Small intestine (tissue), 7 donors: ENCODE measurements around the gene BMI1. TPM values are rescaled to one million over a fixed set of nuclear protein-coding genes. Genes with fewer than 3 reads are reported as not detected.
A peak's percentile ranks its signal among the peaks of the same experiment; 100 is the strongest.

ENCODE experiments used
- DNase-seq, 2 donors: peaks; one replicate each; pipeline versions ENCODE4 v3.0.0 to v3.0.0-alpha.2; 2013
- FAIRE-seq: peaks from 2 replicates; lab custom pipeline; 2012; peaks lifted over from hg19 to GRCh38; lab: Jason Lieb, UNC
- H3K27ac ChIP-seq, 3 donors: one replicate each; pipeline ENCODE4 v1.5.1; 2013; ENCODE audit warnings: low read length in 2 of 3, mild to moderate bottlenecking in 2 of 3, control low read depth in 1 of 3, inconsistent platforms in 1 of 3, low read depth in 1 of 3, moderate library complexity in 1 of 3
- H3K27me3 ChIP-seq, 3 donors: one replicate each; pipeline ENCODE4 v1.6.1; 2013; ENCODE audit warnings: low read length in 3 of 3, inconsistent platforms in 1 of 3; ENCODE audit not compliant: control insufficient read depth in 3 of 3, insufficient read depth in 3 of 3
- H3K36me3 ChIP-seq, 3 donors: one replicate each; pipeline ENCODE4 v1.6.1; 2013; ENCODE audit warnings: low read length in 3 of 3, inconsistent platforms in 1 of 3, low read depth in 1 of 3, mild to moderate bottlenecking in 1 of 3, moderate library complexity in 1 of 3; ENCODE audit not compliant: control insufficient read depth in 3 of 3, insufficient read depth in 2 of 3
- H3K4me1 ChIP-seq, 3 donors: one replicate each; pipeline ENCODE4 v1.6.1; 2013; ENCODE audit warnings: low read length in 2 of 3, inconsistent platforms in 1 of 3, low read depth in 1 of 3, mild to moderate bottlenecking in 1 of 3, moderate library complexity in 1 of 3; ENCODE audit not compliant: control insufficient read depth in 3 of 3, insufficient read depth in 2 of 3
- H3K4me3 ChIP-seq, 3 donors: one replicate each; pipeline ENCODE4 v1.5.1; 2013; ENCODE audit warnings: low read length in 3 of 3, control low read depth in 1 of 3, inconsistent platforms in 1 of 3, low read depth in 1 of 3, mild to moderate bottlenecking in 1 of 3, moderate library complexity in 1 of 3
- H3K9me3 ChIP-seq, 2 donors: one replicate each; pipeline ENCODE4 v1.6.1; 2013; ENCODE audit warnings: low read depth in 1 of 2, low read length in 1 of 2; ENCODE audit not compliant: control insufficient read depth in 2 of 2, insufficient read depth in 1 of 2
- WGBS, 3 donors: extraction: QIAGEN DNeasy Blood & Tissue Kit; methylation state at CpG; one replicate each; pipeline ENCODE4 v1.1.7; 2013; 5-methylcytosine and 5-hydroxymethylcytosine counted together
- polyA plus RNA-seq, 4 donors: library from polyadenylated mRNA; stranded (reverse) in 3 of 4; unstranded in 1 of 4; fragments of 200-250 nt in 3 of 4; fragments of 120-200 nt in 1 of 4; gene quantifications; one replicate each; pipeline versions ENCODE4 v1.2.1 to v1.2.3, GENCODE V29; 2013
- donor health status: healthy with polysubstance abuse.
- donor health status: control.
- donor health status: control.
- donor health status: Bipolar disorder and iron deficiency.
- donor health status: healthy.

BMI1 gene
- polyA plus RNA-seq, 4 donors, result 10.3 to 31.4 (median 19.6) TPM

DNA sequence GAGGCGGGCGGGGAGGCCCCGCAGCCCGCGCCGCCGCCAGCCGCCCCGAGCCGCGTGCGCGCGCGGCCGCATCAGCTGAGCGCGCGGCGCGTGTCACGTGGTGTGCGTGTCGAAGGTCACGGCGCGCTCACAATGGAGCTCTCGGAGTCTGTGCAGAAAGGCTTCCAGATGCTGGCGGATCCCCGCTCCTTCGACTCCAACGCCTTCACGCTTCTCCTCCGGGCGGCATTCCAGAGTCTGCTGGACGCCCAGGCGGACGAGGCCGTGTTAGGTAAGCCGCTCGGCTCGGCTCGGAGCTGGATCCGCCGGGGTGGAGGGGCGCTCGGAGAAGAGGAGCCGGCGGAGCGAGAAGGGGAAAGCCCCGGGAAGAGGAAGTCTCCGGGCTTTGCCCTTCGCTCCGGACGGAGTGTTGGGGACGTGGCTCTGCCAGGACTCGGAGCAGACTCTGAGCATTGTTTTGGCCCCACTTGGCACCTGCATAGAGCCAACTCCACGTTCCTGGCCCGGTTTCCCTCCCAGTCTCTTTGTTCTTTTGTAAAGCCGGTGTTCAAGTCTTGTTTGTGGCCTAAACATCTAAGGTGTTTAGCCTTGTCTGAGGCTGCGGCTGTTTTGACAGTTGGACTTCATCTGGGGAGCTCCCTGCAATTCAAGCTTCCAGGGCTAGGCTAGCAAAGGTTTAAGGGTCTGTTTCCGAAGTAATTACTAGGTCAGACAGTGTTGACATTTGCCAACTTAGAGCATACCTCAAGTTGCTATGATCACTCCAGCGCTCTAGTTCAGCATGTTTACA, 4.4 kb upstream of the BMI1 start, which contains the start of gene COMMD3:
Gene COMMD3 (plus strand): TSS at position 103 of the 790 bp plus-strand sequence. CDS start 30 bp downstream, at position 133.
- no peaks in the 10 kb centered on the region for H3K27me3 ChIP-seq
- H3K36me3 ChIP-seq, result no peaks in the 10 kb centered on the region
- WGBS, 3 donors, result 0 to 1% (median 0%) methylated on average over 42 to 63 of the region's 63 CpGs
- no peaks in the 10 kb centered on the region for H3K9me3 ChIP-seq
- H3K4me3 ChIP-seq, result peak within 1 kb of the TSS; percentile 78 to 95 (median 91)
- peaks cover 0 to 11% (median 0%) of the 10 kb centered on the region in 3 donors for H3K4me1 ChIP-seq
- peak; percentile 91 to 96 for DNase-seq
- FAIRE-seq, result no peak
- H3K27ac ChIP-seq, result peak within 1 kb of the TSS; percentile 94 to 99 (median 96)

- whole genome bisulfite sequencing, 3 donors, result 3 to 14% (median 11%) methylated on average over 9 of the region's 9 CpGs
- H3K9me3 ChIP-seq, result no peaks in the 10 kb centered on the region
- peaks cover 0 to 11% (median 0%) of the 10 kb centered on the region in 3 donors for H3K4me1 ChIP-seq
- H3K36me3 ChIP-seq, result no peaks in the 10 kb centered on the region
- peak overlapping the region; percentile 78 to 95 (median 91) for H3K4me3 ChIP-seq
- FAIRE-seq (no peak), DNase-seq (peak in 1 of 2 donors; percentile 71)
- H3K27me3 ChIP-seq, result peaks cover 0 to 2% (median 0%) of the 10 kb centered on the region in 3 donors
- H3K27ac ChIP-seq, result peak overlapping the region; percentile 94 to 99 (median 96)
Observed at GRCh38 chr10:22317076-22317370, 3.9 kb upstream of the BMI1 start.

DNA sequence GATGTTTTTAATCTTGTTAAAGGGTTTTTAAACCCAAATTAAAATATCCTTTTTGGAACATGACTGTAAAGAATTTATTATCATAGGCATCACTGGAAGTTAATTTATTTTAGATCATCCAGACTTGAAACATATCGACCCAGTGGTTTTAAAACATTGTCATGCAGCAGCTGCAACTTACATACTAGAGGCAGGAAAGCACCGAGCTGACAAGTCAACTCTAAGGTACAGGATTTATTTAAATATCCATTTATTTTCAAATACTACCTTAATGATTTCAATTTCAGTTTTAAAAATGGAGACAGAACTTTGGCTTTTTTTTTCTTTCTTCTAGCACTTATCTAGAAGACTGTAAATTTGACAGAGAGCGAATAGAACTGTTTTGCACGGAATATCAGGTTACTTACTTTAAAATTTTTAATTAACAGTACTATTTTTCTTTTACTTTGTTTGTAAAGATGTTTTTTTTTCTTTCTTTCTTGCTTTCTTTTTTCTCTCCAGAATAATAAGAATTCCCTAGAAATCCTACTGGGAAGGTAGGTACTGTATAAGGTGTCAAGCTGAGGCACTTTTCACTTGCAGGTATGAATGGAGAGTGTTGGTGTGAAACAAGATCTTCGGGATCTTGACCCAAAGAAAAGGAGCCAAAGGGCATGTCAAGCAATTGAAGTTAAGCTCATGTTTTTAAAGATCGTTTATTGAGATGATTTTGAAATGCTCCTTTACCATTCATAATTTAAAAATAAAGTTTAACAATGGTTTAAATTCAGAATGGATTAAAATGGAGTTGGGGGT, 2.9 kb upstream of the BMI1 start:
- WGBS, 3 donors, result 62 to 77% (median 64%) methylated on average over 6 of the region's 6 CpGs
- DNase-seq (no peak), FAIRE-seq (no peak)
- Histone ChIP-seq H3K27me3 (peaks cover 0 to 11% (median 0%) of the 10 kb centered on the region in 3 donors), H3K27ac (no peak overlapping the region), H3K36me3 (no peaks in the 10 kb centered on the region), H3K9me3 (no peaks in the 10 kb centered on the region), H3K4me1 (peaks cover 0 to 15% (median 2%) of the 10 kb centered on the region in 3 donors), H3K4me3 (no peak overlapping the region)

GRCh38 chr10:22318772-22319171, 2.1 kb upstream of the BMI1 start:
- peaks cover 0 to 15% (median 2%) of the 10 kb centered on the region in 3 donors for H3K4me1 ChIP-seq
- FAIRE-seq, result no peak
- DNase-seq, result no peak
- H3K4me3 ChIP-seq, result no peak overlapping the region
- no peaks in the 10 kb centered on the region for H3K36me3 ChIP-seq
- H3K27me3 ChIP-seq, result peaks cover 0 to 16% (median 0%) of the 10 kb centered on the region in 3 donors
- WGBS, 3 donors, result 92 to 97% (median 95%) methylated on average over 3 of the region's 3 CpGs
- no peak overlapping the region for H3K27ac ChIP-seq
- H3K9me3 ChIP-seq, result no peaks in the 10 kb centered on the region

DNA sequence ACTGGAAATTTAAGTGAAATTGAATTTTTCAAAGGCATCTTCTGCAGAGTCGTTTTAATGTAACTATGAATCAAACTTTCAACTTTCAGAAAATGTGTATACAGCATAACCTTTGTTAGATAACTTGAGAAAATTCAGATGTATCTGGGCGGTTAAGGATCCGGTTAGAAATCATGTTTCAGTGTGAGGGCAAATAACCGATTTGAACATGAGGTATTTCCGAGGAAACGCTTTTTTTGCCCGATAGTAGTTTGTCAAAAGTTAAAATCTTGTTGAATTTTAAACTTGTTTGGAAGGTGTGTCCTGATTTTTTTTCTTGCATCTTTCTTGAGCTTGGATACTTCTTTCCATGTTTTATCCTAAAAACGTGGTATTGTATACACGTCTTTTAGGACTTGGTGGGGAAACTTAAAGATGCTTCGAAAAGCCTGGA, 1.3 kb upstream of the BMI1 start:
- peak overlapping the region in 2 of 3 donors; percentile 41 to 93 for H3K4me3 ChIP-seq
- no peak for DNase-seq
- H3K27ac ChIP-seq, result no peak overlapping the region
- no peak for FAIRE-seq
- 74 to 87% (median 79%) methylated on average over 10 of the region's 10 CpGs for WGBS, 3 donors
- H3K9me3 ChIP-seq, result no peaks in the 10 kb centered on the region
- peaks cover 0 to 19% (median 0%) of the 10 kb centered on the region in 3 donors for H3K27me3 ChIP-seq
- peaks cover 0 to 17% (median 2%) of the 10 kb centered on the region in 3 donors for H3K4me1 ChIP-seq
- H3K36me3 ChIP-seq, result no peaks in the 10 kb centered on the region

DNA sequence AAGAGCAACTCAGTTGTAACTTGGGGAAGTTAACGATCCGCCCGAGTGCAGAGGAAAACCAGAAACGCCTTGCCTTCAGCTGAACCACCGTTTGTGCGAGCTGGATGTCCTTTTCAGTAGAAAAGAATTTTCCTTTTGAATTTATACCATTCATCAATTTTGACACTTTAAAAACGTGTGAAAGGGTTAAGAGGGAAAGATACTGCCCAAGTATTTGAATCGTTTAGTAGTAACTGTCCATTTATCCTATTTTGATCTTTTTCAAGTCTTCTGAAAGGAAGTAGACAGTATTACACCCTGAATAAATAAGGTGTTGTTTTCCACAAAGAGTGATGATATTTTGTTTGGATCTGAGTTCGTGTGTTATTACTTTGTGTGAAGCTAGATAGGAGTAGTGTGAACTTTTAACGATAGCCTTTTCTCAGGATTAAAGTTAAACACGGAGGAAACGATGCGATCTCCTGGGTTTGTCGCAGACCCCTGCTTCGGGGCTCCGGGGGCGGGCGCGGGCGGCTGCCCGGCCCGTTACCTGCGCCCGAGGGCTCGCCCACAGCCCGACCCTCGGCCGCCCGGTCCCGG, 830 bp upstream of the BMI1 start:
- FAIRE-seq (no peak), DNase-seq (peak in 1 of 2 donors; percentile 51)
- Histone ChIP-seq H3K4me1 (peaks cover 2 to 21% (median 2%) of the 10 kb centered on the region in 3 donors), H3K36me3 (no peaks in the 10 kb centered on the region), H3K27ac (peak overlapping the region in 2 of 3 donors; percentile 40 to 74), H3K4me3 (peak overlapping the region; percentile 41 to 96 (median 93)), H3K9me3 (no peaks in the 10 kb centered on the region), H3K27me3 (peaks cover 0 to 19% (median 0%) of the 10 kb centered on the region in 3 donors)
- 5 to 9% (median 7%) methylated on average over 24 to 30 of the region's 30 CpGs for WGBS, 3 donors

DNA sequence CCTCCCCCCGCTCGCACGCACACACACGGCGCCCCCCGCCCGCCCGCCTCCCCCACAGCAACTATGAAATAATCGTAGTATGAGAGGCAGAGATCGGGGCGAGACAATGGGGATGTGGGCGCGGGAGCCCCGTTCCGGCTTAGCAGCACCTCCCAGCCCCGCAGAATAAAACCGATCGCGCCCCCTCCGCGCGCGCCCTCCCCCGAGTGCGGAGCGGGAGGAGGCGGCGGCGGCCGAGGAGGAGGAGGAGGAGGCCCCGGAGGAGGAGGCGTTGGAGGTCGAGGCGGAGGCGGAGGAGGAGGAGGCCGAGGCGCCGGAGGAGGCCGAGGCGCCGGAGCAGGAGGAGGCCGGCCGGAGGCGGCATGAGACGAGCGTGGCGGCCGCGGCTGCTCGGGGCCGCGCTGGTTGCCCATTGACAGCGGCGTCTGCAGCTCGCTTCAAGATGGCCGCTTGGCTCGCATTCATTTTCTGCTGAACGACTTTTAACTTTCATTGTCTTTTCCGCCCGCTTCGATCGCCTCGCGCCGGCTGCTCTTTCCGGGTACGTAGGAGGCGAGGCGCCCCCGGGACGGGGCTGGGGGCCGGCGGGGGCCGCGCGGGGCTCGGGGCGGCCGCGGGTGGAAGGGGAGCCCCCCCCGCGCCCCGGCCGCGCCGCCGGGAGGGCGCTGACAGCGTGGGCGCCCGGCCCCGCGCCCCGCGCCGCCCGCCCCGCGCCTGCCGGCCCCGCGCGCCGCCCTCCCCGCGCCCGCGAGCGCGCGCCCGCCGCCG, 441 bp downstream of the BMI1 start:
- Histone ChIP-seq H3K27ac (peak overlapping the region; percentile 79 to 97 (median 84)), H3K4me3 (peak overlapping the region; percentile 77 to 96 (median 93)), H3K4me1 (peaks cover 2 to 21% (median 2%) of the 10 kb centered on the region in 3 donors), H3K27me3 (peaks cover 0 to 19% (median 0%) of the 10 kb centered on the region in 3 donors), H3K36me3 (no peaks in the 10 kb centered on the region), H3K9me3 (no peaks in the 10 kb centered on the region)
- peak; percentile 58 to 88 for DNase-seq
- FAIRE-seq, result no peak
- WGBS, 3 donors, result 0 to 1% (median 1%) methylated on average over 50 to 112 of the region's 114 CpGs
